Activated T-cell treated with anti-CD3 and anti-CD28 coated beads, Interleukin-2, amount 50 U/mL, for 4 hours (primary cell): Measurements from ENCODE around the gene PLB1. TPM values are rescaled to one million over a fixed set of nuclear protein-coding genes. Genes with fewer than 3 reads are reported as not detected.

Experiments
- ATAC-seq, 2 donors: fragments of 200-7000 bp; cut with Tn5 transposase; one replicate each; pipeline ENCODE4 v1.10.0; 2021
- DNase-seq: peaks from one replicate; pipeline ENCODE4 v3.0.0-alpha.2; 2020
- H3K27me3 Mint-ChIP-seq: one replicate; pipeline ENCODE4 v1.8.0; 2021; ENCODE audit warnings: low read depth, mixed read lengths
- H3K36me3 Mint-ChIP-seq: one replicate; pipeline ENCODE4 v1.8.0; 2022; ENCODE audit warnings: mixed read lengths; ENCODE audit not compliant: insufficient read depth
- H3K4me1 Mint-ChIP-seq: one replicate; pipeline ENCODE4 v1.8.0; 2021; ENCODE audit warnings: low read depth, mixed read lengths
- H3K4me3 Mint-ChIP-seq: one replicate; pipeline ENCODE4 v1.8.0; 2021; ENCODE audit warnings: mild to moderate bottlenecking, moderate library complexity, mixed read lengths
- H3K9me3 Mint-ChIP-seq: one replicate; pipeline ENCODE4 v1.8.0; 2021; ENCODE audit warnings: mixed read lengths
- total RNA-seq, 3 donors: library from RNA; stranded (reverse); gene quantifications; one replicate each; pipeline ENCODE4 v1.2.1, GENCODE V29; 2021

The PLB1 gene
- total RNA-seq, 3 donors from 2014 or later: 0.05 to 0.10 TPM; not detected in 1

- H3K36me3 Mint-ChIP-seq: no peaks in the 10 kb centered on the region
- H3K4me3 Mint-ChIP-seq: no peak overlapping the region
- no peaks in the 10 kb centered on the region for H3K4me1 Mint-ChIP-seq
- no peaks in the 10 kb centered on the region for H3K9me3 Mint-ChIP-seq
- peaks cover 2% of the 10 kb centered on the region for H3K27me3 Mint-ChIP-seq
- ATAC-seq (no peak), DNase-seq (no peak)
Measured at GRCh38 chr2:28636491-28636890, 140.6 kb downstream of the PLB1 start.

- H3K36me3 Mint-ChIP-seq: no peaks in the 10 kb centered on the region
- no peak for ATAC-seq
- H3K4me1 Mint-ChIP-seq: peaks cover 4% of the 10 kb centered on the region
- H3K27me3 Mint-ChIP-seq: peaks cover 2% of the 10 kb centered on the region
- H3K4me3 Mint-ChIP-seq: no peak overlapping the region
- H3K9me3 Mint-ChIP-seq: no peaks in the 10 kb centered on the region
- no peak for DNase-seq
Measured at GRCh38 chr2:28637066-28638047, 141.5 kb downstream of the PLB1 start.

GRCh38 chr2:28638102-28638501, 142.2 kb downstream of the PLB1 start:
- ATAC-seq: no peak
- peaks cover 4% of the 10 kb centered on the region for H3K4me1 Mint-ChIP-seq

GRCh38 chr2:28639092-28639691, 143.3 kb downstream of the PLB1 start:
- DNase-seq: no peak
- no peaks in the 10 kb centered on the region for H3K36me3 Mint-ChIP-seq
- no peak for ATAC-seq
- no peaks in the 10 kb centered on the region for H3K27me3 Mint-ChIP-seq
- no peak overlapping the region for H3K4me3 Mint-ChIP-seq
- no peaks in the 10 kb centered on the region for H3K9me3 Mint-ChIP-seq
- H3K4me1 Mint-ChIP-seq: peaks cover 4% of the 10 kb centered on the region

More at GRCh38 chr2:28638102-28638501, 142.2 kb downstream of the PLB1 start:
- Mint-ChIP-seq H3K9me3 (no peaks in the 10 kb centered on the region), H3K36me3 (no peaks in the 10 kb centered on the region), H3K27me3 (peaks cover 2% of the 10 kb centered on the region), H3K4me3 (no peak overlapping the region)
- DNase-seq: no peak

- ATAC-seq (no peak), DNase-seq (no peak)
- H3K36me3 Mint-ChIP-seq: no peaks in the 10 kb centered on the region
- no peak overlapping the region for H3K4me3 Mint-ChIP-seq
- no peaks in the 10 kb centered on the region for H3K9me3 Mint-ChIP-seq
- H3K4me1 Mint-ChIP-seq: peaks cover 4% of the 10 kb centered on the region
- H3K27me3 Mint-ChIP-seq: no peaks in the 10 kb centered on the region
Measured at GRCh38 chr2:28639836-28640235, 144.0 kb downstream of the PLB1 start.

- Mint-ChIP-seq H3K36me3 (no peaks in the 10 kb centered on the region), H3K4me3 (no peak overlapping the region), H3K27me3 (no peaks in the 10 kb centered on the region), H3K9me3 (no peaks in the 10 kb centered on the region), H3K4me1 (peaks cover 4% of the 10 kb centered on the region)
- DNase-seq: no peak
- ATAC-seq: no peak
Measured at GRCh38 chr2:28640260-28640907, 144.5 kb downstream of the PLB1 start.

- H3K27me3 Mint-ChIP-seq: no peaks in the 10 kb centered on the region
Measured at GRCh38 chr2:28640908-28641300, 145.0 kb downstream of the PLB1 start.

GRCh38 chr2:28642796-28643195, 146.9 kb downstream of the PLB1 start:
- H3K27me3 Mint-ChIP-seq: no peaks in the 10 kb centered on the region
- no peak for ATAC-seq

More at GRCh38 chr2:28640908-28641300, 145.0 kb downstream of the PLB1 start:
- no peak for DNase-seq
- H3K9me3 Mint-ChIP-seq: no peaks in the 10 kb centered on the region
- no peaks in the 10 kb centered on the region for H3K36me3 Mint-ChIP-seq
- no peak overlapping the region for H3K4me3 Mint-ChIP-seq
- no peak for ATAC-seq
- peaks cover 4% of the 10 kb centered on the region for H3K4me1 Mint-ChIP-seq

GRCh38 chr2:28643327-28643726, 147.5 kb downstream of the PLB1 start:
- peaks cover 7% of the 10 kb centered on the region for H3K4me1 Mint-ChIP-seq
- no peaks in the 10 kb centered on the region for H3K27me3 Mint-ChIP-seq
- no peaks in the 10 kb centered on the region for H3K9me3 Mint-ChIP-seq
- no peaks in the 10 kb centered on the region for H3K36me3 Mint-ChIP-seq
- DNase-seq: no peak
- no peak for ATAC-seq
- H3K4me3 Mint-ChIP-seq: no peak overlapping the region

More at GRCh38 chr2:28642796-28643195, 146.9 kb downstream of the PLB1 start:
- H3K36me3 Mint-ChIP-seq: no peaks in the 10 kb centered on the region
- no peak for DNase-seq
- H3K9me3 Mint-ChIP-seq: no peaks in the 10 kb centered on the region
- no peak overlapping the region for H3K4me3 Mint-ChIP-seq
- peaks cover 4% of the 10 kb centered on the region for H3K4me1 Mint-ChIP-seq

GRCh38 chr2:28643911-28644334, 148.1 kb downstream of the PLB1 start:
- Mint-ChIP-seq H3K9me3 (no peaks in the 10 kb centered on the region), H3K36me3 (no peaks in the 10 kb centered on the region), H3K4me3 (no peak overlapping the region), H3K4me1 (peaks cover 9% of the 10 kb centered on the region), H3K27me3 (no peaks in the 10 kb centered on the region)
- DNase-seq: no peak
- no peak for ATAC-seq

GRCh38 chr2:28644760-28645159, 148.9 kb downstream of the PLB1 start:
- DNase-seq (no peak), ATAC-seq (no peak)
- no peak overlapping the region for H3K4me3 Mint-ChIP-seq
- H3K9me3 Mint-ChIP-seq: no peaks in the 10 kb centered on the region
- no peaks in the 10 kb centered on the region for H3K36me3 Mint-ChIP-seq
- H3K4me1 Mint-ChIP-seq: peaks cover 17% of the 10 kb centered on the region
- no peaks in the 10 kb centered on the region for H3K27me3 Mint-ChIP-seq

GRCh38 chr2:28645553-28645952, 149.7 kb downstream of the PLB1 start:
- ATAC-seq: no peak
- H3K36me3 Mint-ChIP-seq: no peaks in the 10 kb centered on the region
- no peaks in the 10 kb centered on the region for H3K9me3 Mint-ChIP-seq
- H3K27me3 Mint-ChIP-seq: no peaks in the 10 kb centered on the region
- DNase-seq: no peak
- no peak overlapping the region for H3K4me3 Mint-ChIP-seq
- peaks cover 24% of the 10 kb centered on the region for H3K4me1 Mint-ChIP-seq

GRCh38 chr2:28647682-28648081, 151.8 kb downstream of the PLB1 start:
- ATAC-seq (no peak), DNase-seq (no peak)
- H3K4me3 Mint-ChIP-seq: no peak overlapping the region

GRCh38 chr2:28648147-28648546, 152.3 kb downstream of the PLB1 start:
- ATAC-seq: no peak
- H3K27me3 Mint-ChIP-seq: no peaks in the 10 kb centered on the region
- no peaks in the 10 kb centered on the region for H3K9me3 Mint-ChIP-seq

More at GRCh38 chr2:28647682-28648081, 151.8 kb downstream of the PLB1 start:
- Mint-ChIP-seq H3K9me3 (no peaks in the 10 kb centered on the region), H3K4me1 (peaks cover 20% of the 10 kb centered on the region), H3K27me3 (no peaks in the 10 kb centered on the region), H3K36me3 (no peaks in the 10 kb centered on the region)

More at GRCh38 chr2:28648147-28648546, 152.3 kb downstream of the PLB1 start:
- H3K4me1 Mint-ChIP-seq: peaks cover 20% of the 10 kb centered on the region
- no peak overlapping the region for H3K4me3 Mint-ChIP-seq
- H3K36me3 Mint-ChIP-seq: no peaks in the 10 kb centered on the region
- DNase-seq: no peak
